H9 (cell line): Measurements from ENCODE around the gene NEMP2. TPM values are rescaled to one million over a fixed set of nuclear protein-coding genes. Genes with fewer than 3 reads are reported as not detected.

ENCODE experiments used
- DNase-seq: peaks from one replicate; pipeline ENCODE4 v3.0.0-alpha.2; 2017
- H2AFZ ChIP-seq: one replicate; pipeline ENCODE4 v1.6.1; 2013; ENCODE audit warnings: mild to moderate bottlenecking, low read length, control low read depth, moderate library complexity
- H2AK5ac ChIP-seq: 2 replicates; pipeline ENCODE4 v1.6.1; 2013; ENCODE audit warnings: low read length, control low read depth, mixed read lengths; ENCODE audit not compliant: insufficient read length
- H2BK120ac ChIP-seq: one replicate; pipeline ENCODE4 v1.6.1; 2013; ENCODE audit warnings: low read depth, mild to moderate bottlenecking, low read length, control low read depth, inconsistent platforms; ENCODE audit not compliant: poor library complexity, severe bottlenecking
- H2BK12ac ChIP-seq: 2 replicates; pipeline ENCODE4 v1.6.1; 2013; ENCODE audit warnings: low read length, control low read depth, mixed read lengths, low read depth; ENCODE audit not compliant: insufficient read length
- H2BK15ac ChIP-seq: 2 replicates; pipeline ENCODE4 v1.6.1; 2013; ENCODE audit warnings: low read depth, low read length, control low read depth
- H2BK20ac ChIP-seq: one replicate; pipeline ENCODE4 v1.6.1; 2013; ENCODE audit warnings: low read depth, mild to moderate bottlenecking, low read length, control low read depth, inconsistent platforms; ENCODE audit not compliant: poor library complexity, severe bottlenecking
- H2BK5ac ChIP-seq: 2 replicates; pipeline ENCODE4 v1.6.1; 2013; ENCODE audit warnings: low read length, control low read depth, mixed read lengths; ENCODE audit not compliant: insufficient read length
- H3K14ac ChIP-seq: 2 replicates; pipeline ENCODE4 v1.6.1; 2013; ENCODE audit warnings: low read length, control low read depth; ENCODE audit not compliant: insufficient read depth
- H3K18ac ChIP-seq: 2 replicates; pipeline ENCODE4 v1.6.1; 2013; ENCODE audit warnings: low read depth, mild to moderate bottlenecking, mixed read lengths, low read length, control low read depth; ENCODE audit not compliant: insufficient read length
- H3K23ac ChIP-seq: 2 replicates; pipeline ENCODE4 v1.6.1; 2013; ENCODE audit warnings: low read length, control low read depth, mixed read lengths, low read depth; ENCODE audit not compliant: insufficient read length
- H3K23me2 ChIP-seq: 2 replicates; pipeline ENCODE4 v1.6.1; 2013; ENCODE audit warnings: low read depth, mild to moderate bottlenecking, mixed read lengths, low read length, control low read depth; ENCODE audit not compliant: insufficient read length, poor library complexity, severe bottlenecking
- H3K27ac ChIP-seq: 2 replicates; pipeline ENCODE4 v1.5.1; 2013; ENCODE audit warnings: low read length, control low read depth, mixed read lengths, low read depth; ENCODE audit not compliant: insufficient read length
- H3K27me3 ChIP-seq: 2 replicates; pipeline ENCODE4 v1.6.1; 2013; ENCODE audit warnings: low read length, control low read depth, inconsistent platforms; ENCODE audit not compliant: insufficient read depth
- H3K4ac ChIP-seq: 2 replicates; pipeline ENCODE4 v1.6.1; 2013; ENCODE audit warnings: low read depth, mild to moderate bottlenecking, control low read depth, inconsistent platforms, low read length, moderate library complexity
- H3K4me1 ChIP-seq: 2 replicates; pipeline ENCODE4 v1.6.1; 2013; ENCODE audit warnings: low read length, control low read depth, inconsistent platforms; ENCODE audit not compliant: insufficient read depth
- H3K4me2 ChIP-seq: 2 replicates; pipeline ENCODE4 v1.6.1; 2013; ENCODE audit warnings: low read length, control low read depth, mixed read lengths; ENCODE audit not compliant: insufficient read length, insufficient read depth
- H3K56ac ChIP-seq: 2 replicates; pipeline ENCODE4 v1.6.1; 2013; ENCODE audit warnings: low read depth, mild to moderate bottlenecking, mixed read lengths, low read length, control low read depth; ENCODE audit not compliant: insufficient read length
- H3K79me1 ChIP-seq: 2 replicates; pipeline ENCODE4 v1.6.1; 2013; ENCODE audit warnings: low read depth, mild to moderate bottlenecking, moderate library complexity, low read length, control low read depth, inconsistent platforms; ENCODE audit not compliant: insufficient read depth, poor library complexity, severe bottlenecking
- H3K79me2 ChIP-seq: 2 replicates; pipeline ENCODE4 v1.6.1; 2013; ENCODE audit warnings: low read length, control low read depth, inconsistent platforms; ENCODE audit not compliant: insufficient read depth
- H3K9ac ChIP-seq: 2 replicates; pipeline ENCODE4 v1.6.1; 2013; ENCODE audit warnings: low read length, control low read depth, mixed read lengths; ENCODE audit not compliant: insufficient read length; ENCODE audit errors: extremely low read depth
- H3K9me3 ChIP-seq: one replicate; pipeline ENCODE4 v1.6.1; 2013; ENCODE audit warnings: low read depth, low read length, inconsistent platforms; ENCODE audit not compliant: control insufficient read depth
- H3T11ph ChIP-seq: one replicate; pipeline ENCODE4 v1.6.1; 2013; ENCODE audit warnings: mild to moderate bottlenecking, low read length, control low read depth, inconsistent platforms
- H4K20me1 ChIP-seq: one replicate; pipeline ENCODE4 v1.6.1; 2013; ENCODE audit not compliant: control insufficient read depth, insufficient read length, insufficient read depth
- H4K5ac ChIP-seq: 2 replicates; pipeline ENCODE4 v1.6.1; 2013; ENCODE audit warnings: low read depth, mild to moderate bottlenecking, mixed read lengths, low read length, control low read depth; ENCODE audit not compliant: insufficient read length
- H4K8ac ChIP-seq: replicated peaks from 2 replicates; pipeline ENCODE4 v1.6.1; 2013; ENCODE audit warnings: low read length, control low read depth, mixed read lengths, low read depth; ENCODE audit not compliant: insufficient read length
- H4K91ac ChIP-seq: 2 replicates; pipeline ENCODE4 v1.6.1; 2013; ENCODE audit warnings: low read depth, mild to moderate bottlenecking, moderate library complexity, mixed read lengths, low read length, control low read depth; ENCODE audit not compliant: insufficient read length
- H3K27ac Mint-ChIP-seq, 3 experiments: 2 replicates in 2 of 3; 3 replicates in 1 of 3; pipeline ENCODE4 v1.8.0; 2020 to 2021; ENCODE audit warnings: mixed read lengths in 3 of 3, mild to moderate bottlenecking in 1 of 3, moderate library complexity in 1 of 3
- H3K27me3 Mint-ChIP-seq: 2 replicates; pipeline ENCODE4 v1.8.0; 2021; ENCODE audit warnings: low read depth, mild to moderate bottlenecking, moderate library complexity, mixed read lengths
- H3K36me3 Mint-ChIP-seq, 3 experiments: 2 replicates in 2 of 3; 3 replicates in 1 of 3; pipeline ENCODE4 v1.8.0; 2020 to 2021; ENCODE audit warnings: low read depth in 3 of 3, mixed read lengths in 3 of 3; ENCODE audit not compliant: insufficient read depth in 1 of 3
- H3K4me1 Mint-ChIP-seq, 2 experiments: 2 replicates each; pipeline ENCODE4 v1.8.0; 2020; ENCODE audit warnings: mixed read lengths in 2 of 2
- H3K4me3 Mint-ChIP-seq, 2 experiments: 2 replicates in 1 of 2; 3 replicates in 1 of 2; pipeline ENCODE4 v1.8.0; 2020 to 2021; ENCODE audit warnings: mild to moderate bottlenecking in 2 of 2, mixed read lengths in 2 of 2, moderate library complexity in 1 of 2
- H3K9me3 Mint-ChIP-seq, 2 experiments: 2 replicates in 1 of 2; 3 replicates in 1 of 2; pipeline ENCODE4 v1.8.0; 2020; ENCODE audit warnings: mild to moderate bottlenecking in 2 of 2, mixed read lengths in 2 of 2, moderate library complexity in 1 of 2
- WGBS: extraction: QIAGEN DNeasy Blood & Tissue Kit; methylation state at CpG from one replicate; pipeline ENCODE4 v1.1.7; 2013; ENCODE audit warnings: missing lambda C conversion rate, low lambda C conversion rate, mixed read lengths; ENCODE audit not compliant: insufficient read length; ENCODE audit errors: extremely low coverage; 5-methylcytosine and 5-hydroxymethylcytosine counted together
- total RNA-seq: library from RNA; stranded (reverse); gene quantifications from 2 replicates; pipeline ENCODE4 v1.2.1, GENCODE V29; 2021
- TF ChIP-seq, protein P1 (sequence below): fragments of 200-600 bp; sonication (generic); conservative IDR thresholded peaks from 3 replicates; pipeline ENCODE4 v1.8.0; 2021; ENCODE audit warnings: antibody characterized with exemption, mild to moderate bottlenecking

Gene NEMP2
- total RNA-seq, 1 experiment from 2014 or later, result 5.3 TPM

DNA sequence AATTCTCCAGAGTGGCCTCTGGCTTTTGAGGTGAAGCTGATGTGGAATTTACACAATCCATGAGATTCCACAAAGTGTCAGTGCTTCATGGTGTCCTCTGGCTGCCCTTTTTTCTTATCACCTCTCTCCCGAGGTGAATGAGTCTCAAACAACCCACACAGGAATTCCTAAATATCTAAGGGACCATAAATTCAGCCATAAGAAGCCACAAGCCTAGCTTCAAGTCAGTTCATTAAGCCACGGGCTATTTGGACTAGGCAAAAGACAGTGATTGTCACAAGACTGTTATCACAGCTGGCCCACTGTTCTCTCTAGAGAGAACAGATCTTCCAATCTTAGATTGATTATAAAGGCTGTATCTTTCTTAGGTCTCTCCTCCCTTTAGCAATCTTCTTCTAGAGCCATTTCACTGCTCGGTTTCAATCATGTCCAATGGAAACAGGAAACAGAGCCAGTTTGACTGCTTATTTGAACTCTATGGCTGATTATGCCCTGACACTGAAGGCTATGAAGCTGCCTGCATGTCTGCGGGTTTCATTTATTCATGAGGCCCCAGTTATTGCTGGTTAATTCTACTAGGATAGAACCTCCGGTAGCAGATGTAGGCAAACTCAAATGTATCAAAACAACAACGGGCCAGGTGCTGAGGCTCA is 4.1 kb downstream of the NEMP2 start:
- Histone ChIP-seq H3K27ac (no peak overlapping the region), H4K91ac (no peak overlapping the region), H3K9me3 (no peaks in the 10 kb centered on the region), H3K56ac (no peak overlapping the region), H3T11ph (no peak overlapping the region), H3K79me2 (no peaks in the 10 kb centered on the region), H2BK120ac (no peak overlapping the region), H3K23me2 (peaks cover 10% of the 10 kb centered on the region), H4K8ac (no peak overlapping the region), H2AFZ (no peak overlapping the region), H3K27me3 (no peaks in the 10 kb centered on the region), H2BK20ac (no peak overlapping the region), H2BK12ac (no peak overlapping the region), H2AK5ac (no peak overlapping the region), H3K23ac (no peak overlapping the region), H2BK15ac (no peak overlapping the region), H3K14ac (no peak overlapping the region), H3K4me2 (no peak overlapping the region), H2BK5ac (no peak overlapping the region), H4K5ac (no peak overlapping the region), H3K9ac (no peak overlapping the region), H3K4ac (no peak overlapping the region), H3K4me1 (no peaks in the 10 kb centered on the region; the same call in 1 of the 2 replicates), H3K18ac (no peak overlapping the region), H3K79me1 (no peaks in the 10 kb centered on the region), H4K20me1 (no peaks in the 10 kb centered on the region)
- Mint-ChIP-seq H3K9me3 (no peaks in the 10 kb centered on the region), H3K4me3 (no peak overlapping the region), H3K27ac (no peak overlapping the region), H3K4me1 (peaks cover 21 to 26% of the 10 kb centered on the region in 2 experiments), H3K27me3 (no peaks in the 10 kb centered on the region), H3K36me3 (no peaks in the 10 kb centered on the region; a peak in 1 of 7 replicates)
- TF ChIP-seq, protein P1, sequence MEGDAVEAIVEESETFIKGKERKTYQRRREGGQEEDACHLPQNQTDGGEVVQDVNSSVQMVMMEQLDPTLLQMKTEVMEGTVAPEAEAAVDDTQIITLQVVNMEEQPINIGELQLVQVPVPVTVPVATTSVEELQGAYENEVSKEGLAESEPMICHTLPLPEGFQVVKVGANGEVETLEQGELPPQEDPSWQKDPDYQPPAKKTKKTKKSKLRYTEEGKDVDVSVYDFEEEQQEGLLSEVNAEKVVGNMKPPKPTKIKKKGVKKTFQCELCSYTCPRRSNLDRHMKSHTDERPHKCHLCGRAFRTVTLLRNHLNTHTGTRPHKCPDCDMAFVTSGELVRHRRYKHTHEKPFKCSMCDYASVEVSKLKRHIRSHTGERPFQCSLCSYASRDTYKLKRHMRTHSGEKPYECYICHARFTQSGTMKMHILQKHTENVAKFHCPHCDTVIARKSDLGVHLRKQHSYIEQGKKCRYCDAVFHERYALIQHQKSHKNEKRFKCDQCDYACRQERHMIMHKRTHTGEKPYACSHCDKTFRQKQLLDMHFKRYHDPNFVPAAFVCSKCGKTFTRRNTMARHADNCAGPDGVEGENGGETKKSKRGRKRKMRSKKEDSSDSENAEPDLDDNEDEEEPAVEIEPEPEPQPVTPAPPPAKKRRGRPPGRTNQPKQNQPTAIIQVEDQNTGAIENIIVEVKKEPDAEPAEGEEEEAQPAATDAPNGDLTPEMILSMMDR, result no peak
- DNase-seq, result no peak
- no CpG with 5 or more reads among the region's 6 CpGs for WGBS
